ENCODE measurements around the gene ONECUT2.

DNA sequence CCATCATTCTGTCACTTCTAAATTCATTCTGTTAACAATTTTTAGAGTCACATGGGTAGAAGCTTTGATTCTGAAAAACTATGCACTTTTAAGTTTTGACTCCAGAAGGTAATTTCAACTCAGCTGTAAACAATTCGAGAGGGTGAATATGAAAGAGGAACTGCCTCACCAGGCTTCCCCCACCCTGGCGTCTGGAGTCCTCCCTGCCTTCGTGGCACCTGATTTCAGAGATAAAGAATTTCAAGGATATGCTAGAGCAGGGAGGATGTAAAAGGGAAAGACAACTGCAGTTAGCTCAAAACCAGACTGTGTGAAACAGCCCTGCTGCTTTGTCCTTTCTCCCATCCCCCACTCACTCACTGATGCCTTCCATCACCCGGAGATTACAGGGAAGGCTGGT lies 40.7 kb downstream of the ONECUT2 start:
- TF ChIP-seq, protein P1, sequence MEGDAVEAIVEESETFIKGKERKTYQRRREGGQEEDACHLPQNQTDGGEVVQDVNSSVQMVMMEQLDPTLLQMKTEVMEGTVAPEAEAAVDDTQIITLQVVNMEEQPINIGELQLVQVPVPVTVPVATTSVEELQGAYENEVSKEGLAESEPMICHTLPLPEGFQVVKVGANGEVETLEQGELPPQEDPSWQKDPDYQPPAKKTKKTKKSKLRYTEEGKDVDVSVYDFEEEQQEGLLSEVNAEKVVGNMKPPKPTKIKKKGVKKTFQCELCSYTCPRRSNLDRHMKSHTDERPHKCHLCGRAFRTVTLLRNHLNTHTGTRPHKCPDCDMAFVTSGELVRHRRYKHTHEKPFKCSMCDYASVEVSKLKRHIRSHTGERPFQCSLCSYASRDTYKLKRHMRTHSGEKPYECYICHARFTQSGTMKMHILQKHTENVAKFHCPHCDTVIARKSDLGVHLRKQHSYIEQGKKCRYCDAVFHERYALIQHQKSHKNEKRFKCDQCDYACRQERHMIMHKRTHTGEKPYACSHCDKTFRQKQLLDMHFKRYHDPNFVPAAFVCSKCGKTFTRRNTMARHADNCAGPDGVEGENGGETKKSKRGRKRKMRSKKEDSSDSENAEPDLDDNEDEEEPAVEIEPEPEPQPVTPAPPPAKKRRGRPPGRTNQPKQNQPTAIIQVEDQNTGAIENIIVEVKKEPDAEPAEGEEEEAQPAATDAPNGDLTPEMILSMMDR (conservative IDR thresholded peaks at IDR 0.05; ENCODE audit: low read depth, low read length): no peak
- TF ChIP-seq EZH2 (IDR thresholded peaks at IDR 0.05; ENCODE audit: borderline replicate concordance, low read depth, low read length, poor library complexity, severe bottlenecking): no peak
